ENCODE data around the gene RSKR. TPM values are rescaled to one million over a fixed set of nuclear protein-coding genes. Genes with fewer than 3 reads are reported as not detected.
A peak's percentile ranks its signal among the peaks of the same experiment; 100 is the strongest.

The RSKR gene
- total and polyA plus RNA-seq, 9 of the 15 experiments (the other 6 are each of a cell fraction or from before 2014, with no cell fraction given): 1.4 to 42.3 (median 16.2) TPM

GRCh38 chr17:28571361-28572122, 42.4 kb downstream of the RSKR start, which contains the start of gene PIGS (continued):
- TF ChIP-seq BACH1 (tag; IDR thresholded peaks at IDR 0.05) (no peak), CHD4 (IDR thresholded peaks at IDR 0.05; ENCODE audit: insufficient read depth, insufficient replicate concordance, low read depth, low read length, poor library complexity, severe bottlenecking) (no peak), FOXA1 (IDR thresholded peaks at IDR 0.05; ENCODE audit: borderline replicate concordance) (no peak), PCBP2 (IDR thresholded peaks at IDR 0.05; ENCODE audit: low read depth, low read length, poor library complexity, severe bottlenecking) (no peak), KLF16 (IDR thresholded peaks at IDR 0.05) (no peak), MEF2D (tag; conservative IDR thresholded peaks at IDR 0.05; ENCODE audit: low read depth) (no peak), SMC3 (conservative IDR thresholded peaks at IDR 0.05; ENCODE audit: insufficient read depth, low read depth, low read length) (0 out of 2 replicates have a peak, but pooled peaks have one; percentile 2), KLF1 (tag; IDR thresholded peaks at IDR 0.05) (no peak), OTX1 (CRISPR knock-in tag; IDR thresholded peaks at IDR 0.05) (no peak), CC2D1A (IDR thresholded peaks at IDR 0.05) (no peak), KDM5B (IDR thresholded peaks at IDR 0.05; ENCODE audit: insufficient replicate concordance, low read depth, low read length) (peak; percentile 26), EZH2 (IDR thresholded peaks at IDR 0.05; ENCODE audit: borderline replicate concordance, low read depth, low read length) (no peak), ZNF133 (CRISPR knock-in tag; IDR thresholded peaks at IDR 0.05) (no peak), TCF3 (CRISPR knock-in tag; IDR thresholded peaks at IDR 0.05) (no peak), TEAD2 (tag; IDR thresholded peaks at IDR 0.05) (no peak), ZNF140 (CRISPR knock-in tag; IDR thresholded peaks at IDR 0.05) (no peak), ID3 (CRISPR knock-in tag; IDR thresholded peaks at IDR 0.05) (no peak), ID3 (tag; IDR thresholded peaks at IDR 0.05) (no peak), AFF4 (CRISPR knock-in tag; IDR thresholded peaks at IDR 0.05) (no peak), ZNF785 (CRISPR knock-in tag; IDR thresholded peaks at IDR 0.05) (no peak), LCOR (CRISPR knock-in tag; IDR thresholded peaks at IDR 0.05) (no peak), HMG20A (CRISPR knock-in tag; conservative IDR thresholded peaks at IDR 0.05) (no peak), XRCC4 (IDR thresholded peaks at IDR 0.05; ENCODE audit: extremely low read depth, insufficient read depth, insufficient read length) (no peak), CCAR2 (IDR thresholded peaks at IDR 0.05; ENCODE audit: low read depth, low read length) (no peak), COPS2 (conservative IDR thresholded peaks at IDR 0.05) (no peak)
- TF ChIP-seq, protein P1, sequence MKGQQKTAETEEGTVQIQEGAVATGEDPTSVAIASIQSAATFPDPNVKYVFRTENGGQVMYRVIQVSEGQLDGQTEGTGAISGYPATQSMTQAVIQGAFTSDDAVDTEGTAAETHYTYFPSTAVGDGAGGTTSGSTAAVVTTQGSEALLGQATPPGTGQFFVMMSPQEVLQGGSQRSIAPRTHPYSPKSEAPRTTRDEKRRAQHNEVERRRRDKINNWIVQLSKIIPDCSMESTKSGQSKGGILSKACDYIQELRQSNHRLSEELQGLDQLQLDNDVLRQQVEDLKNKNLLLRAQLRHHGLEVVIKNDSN (CRISPR knock-in tag; IDR thresholded peaks at IDR 0.05): no peak

Data from K562 (cell line).